Astrocyte of the spinal cord (primary cell): ENCODE results near the gene LAMA3.
"Not testable (repeated sequence)": the region's sequence is repeated elsewhere in the genome, so short reads cannot be mapped to it uniquely, and the experiment has no call there.

Experiments used
- DNase-seq: peaks from one replicate; pipeline ENCODE4 v3.0.0; 2011; ENCODE audit warnings: low read depth, low spot score
- H3K4me3 ChIP-seq: 2 replicates; pipeline ENCODE4 v1.5.1; 2011; ENCODE audit warnings: low read depth, mild to moderate bottlenecking, low read length, moderate library complexity
- CTCF ChIP-seq: IDR thresholded peaks from 2 replicates; pipeline ENCODE4 v1.5.1; 2012; ENCODE audit warnings: low read depth, mild to moderate bottlenecking, low read length, inconsistent platforms
- in situ Hi-C: cut with HindIII; loops from 2 replicates; pipeline ENCODE4 v1.10.0; 2017; ENCODE audit warnings: low sequenced_read_pairs

Gene LAMA3

GRCh38 chr18:23725351-23725750, 36.1 kb downstream of the LAMA3 start:
- no peak for DNase-seq
- no peak for TF ChIP-seq CTCF
- H3K4me3 ChIP-seq = no peak overlapping the region
- in situ Hi-C loops = no loop called here

GRCh38 chr18:23725827-23726661, 36.8 kb downstream of the LAMA3 start:
- in situ Hi-C loops = no loop called here
- no peak for TF ChIP-seq CTCF
- DNase-seq = no peak
- no peak overlapping the region for H3K4me3 ChIP-seq

- in situ Hi-C loops = no loop called here
- DNase-seq = no peak
- H3K4me3 ChIP-seq = no peak overlapping the region
- no peak for TF ChIP-seq CTCF
These were observed 38.6 kb downstream of the LAMA3 start for GRCh38 chr18:23727707-23728493.

- DNase-seq = no peak
- no peak for TF ChIP-seq CTCF
- no peak overlapping the region for H3K4me3 ChIP-seq
- in situ Hi-C loops = no loop called here
These were observed 41.6 kb downstream of the LAMA3 start for GRCh38 chr18:23730857-23731256.

GRCh38 chr18:23731861-23732260, 42.6 kb downstream of the LAMA3 start:
- no peak overlapping the region for H3K4me3 ChIP-seq
- DNase-seq = no peak
- in situ Hi-C loops = no loop called here
- TF ChIP-seq CTCF = no peak

GRCh38 chr18:23732439-23732838, 43.2 kb downstream of the LAMA3 start:
- TF ChIP-seq CTCF = no peak
- H3K4me3 ChIP-seq = no peak overlapping the region
- DNase-seq = no peak
- in situ Hi-C loops = no loop called here

GRCh38 chr18:23733265-23733664, 44.0 kb downstream of the LAMA3 start:
- H3K4me3 ChIP-seq, DNase-seq, in situ Hi-C loops: not testable (repeated sequence)
